Natural killer cell (primary cell): ENCODE results near the gene GADL1. TPM values are rescaled to one million over a fixed set of nuclear protein-coding genes. Genes with fewer than 3 reads are reported as not detected.

ENCODE experiments used
- ATAC-seq, 3 donors: fragments of 150-1000 bp in 2 of 3; fragments of 200-7000 bp in 1 of 3; cut with Tn5 transposase; 1 replicate in 1 of 3; 2 replicates in 2 of 3; pipeline ENCODE4 v1.10.0; 2021; ENCODE audit warnings: mild to moderate bottlenecking in 2 of 3, moderate library complexity in 2 of 3
- DNase-seq, 2 donors: peaks; one replicate each; pipeline versions ENCODE4 v3.0.0 to v3.0.0-alpha.2; 2013 to 2021; ENCODE audit warnings: mixed read lengths in 1 of 2
- H3K27ac ChIP-seq: one replicate; pipeline ENCODE4 v1.5.1; 2013; ENCODE audit warnings: mild to moderate bottlenecking, low read length
- H3K27me3 ChIP-seq: one replicate; pipeline ENCODE4 v1.6.1; 2013; ENCODE audit warnings: low read length; ENCODE audit not compliant: control insufficient read depth, insufficient read depth
- H3K36me3 ChIP-seq: one replicate; pipeline ENCODE4 v1.6.1; 2013; ENCODE audit warnings: low read length; ENCODE audit not compliant: control insufficient read depth, insufficient read depth
- H3K4me1 ChIP-seq: one replicate; pipeline ENCODE4 v1.6.1; 2013; ENCODE audit warnings: low read length; ENCODE audit not compliant: control insufficient read depth, insufficient read depth
- H3K4me3 ChIP-seq: one replicate; pipeline ENCODE4 v1.5.1; 2013; ENCODE audit warnings: low read length
- H3K9me3 ChIP-seq: one replicate; pipeline ENCODE4 v1.6.1; 2013; ENCODE audit warnings: low read length; ENCODE audit not compliant: control insufficient read depth, insufficient read depth
- H3K27ac Mint-ChIP-seq, 2 donors: one replicate each; pipeline ENCODE4 v1.8.0; 2022; ENCODE audit warnings: mild to moderate bottlenecking in 2 of 2, mixed read lengths in 2 of 2, moderate library complexity in 1 of 2
- H3K27me3 Mint-ChIP-seq, 2 donors: one replicate each; pipeline ENCODE4 v1.8.0; 2022; ENCODE audit warnings: low read depth in 2 of 2, mixed read lengths in 2 of 2
- H3K36me3 Mint-ChIP-seq: one replicate; pipeline ENCODE4 v1.8.0; 2022; ENCODE audit warnings: mixed read lengths
- H3K4me1 Mint-ChIP-seq, 2 donors: one replicate each; pipeline ENCODE4 v1.8.0; 2022; ENCODE audit warnings: mixed read lengths in 2 of 2
- H3K4me3 Mint-ChIP-seq: one replicate; pipeline ENCODE4 v1.8.0; 2022; ENCODE audit warnings: mild to moderate bottlenecking, moderate library complexity, mixed read lengths
- H3K9me3 Mint-ChIP-seq, 2 donors: one replicate each; pipeline ENCODE4 v1.8.0; 2022; ENCODE audit warnings: mixed read lengths in 2 of 2
- CTCF ChIP-seq: fragments of 200-600 bp; IDR thresholded peaks from one replicate; pipeline ENCODE4 v1.8.0; 2022; ENCODE audit warnings: antibody characterized with exemption
- WGBS: methylation state at CpG from one replicate; pipeline ENCODE4 v1.1.7; 2013; ENCODE audit warnings: missing lambda C conversion rate; ENCODE audit not compliant: insufficient coverage; 5-methylcytosine and 5-hydroxymethylcytosine counted together
- intact Hi-C: fragments of 100-400 bp; cut with micrococcal nuclease; formaldehyde crosslinking; loops from one replicate; pipeline ENCODE4 v1.14.2; 2022
- total RNA-seq, 4 donors: library from RNA; stranded (reverse); fragments of 120-200 nt in 1 of 4; gene quantifications; one replicate each; pipeline versions ENCODE4 v1.2.3 to v1.2.4, GENCODE V29; 2013 to 2022

GADL1 gene
- total RNA-seq, 3 donors from 2014 or later (not counting 1 experiment from before 2014, with no cell fraction given): not detected

GRCh38 chr3:30693470-30694120, 200.9 kb downstream of the GADL1 start:
- H3K36me3 ChIP-seq: peaks cover 79% of the 10 kb centered on the region

GRCh38 chr3:30692498-30693130, 201.8 kb downstream of the GADL1 start:
- Mint-ChIP-seq H3K9me3 (no peaks in the 10 kb centered on the region), H3K4me1 (peaks cover 63 to 67% of the 10 kb centered on the region in 2 donors), H3K27ac (peak overlapping the region; percentile 60 to 84), H3K4me3 (no peak overlapping the region), H3K36me3 (peaks cover 24% of the 10 kb centered on the region), H3K27me3 (no peaks in the 10 kb centered on the region)
- Histone ChIP-seq H3K4me1 (peaks cover 6% of the 10 kb centered on the region), H3K9me3 (no peaks in the 10 kb centered on the region), H3K27ac (no peak overlapping the region), H3K36me3 (peaks cover 87% of the 10 kb centered on the region), H3K4me3 (no peak overlapping the region), H3K27me3 (no peaks in the 10 kb centered on the region)
- intact Hi-C loops: loop anchor here (1.0 to 5.0 kb wide), 5 partner anchors 373 to 680 kb away; no protein-coding TSS in a partner anchor
- 90% methylated on average over 3 of the region's 3 CpGs for WGBS
- TF ChIP-seq CTCF: no peak
- ATAC-seq: no peak
- no peak for DNase-seq

More at GRCh38 chr3:30693470-30694120, 200.9 kb downstream of the GADL1 start:
- ATAC-seq (peak; percentile 92 to 97 (median 96)), DNase-seq (peak in 1 of 2 donors; percentile 84)
- Mint-ChIP-seq H3K27me3 (no peaks in the 10 kb centered on the region), H3K36me3 (peaks cover 24% of the 10 kb centered on the region), H3K9me3 (no peaks in the 10 kb centered on the region), H3K4me3 (no peak overlapping the region), H3K27ac (peak overlapping the region; percentile 60 to 84), H3K4me1 (peaks cover 56 to 60% of the 10 kb centered on the region in 2 donors)
- H3K4me1 ChIP-seq: peaks cover 5% of the 10 kb centered on the region
- TF ChIP-seq CTCF: peak; percentile 94
- no peak overlapping the region for H3K4me3 ChIP-seq
- H3K9me3 ChIP-seq: no peaks in the 10 kb centered on the region
- no peaks in the 10 kb centered on the region for H3K27me3 ChIP-seq
- WGBS: 8% methylated on average over 2 of the region's 2 CpGs
- no peak overlapping the region for H3K27ac ChIP-seq
- intact Hi-C loops: loop anchor here (1.0 to 5.0 kb wide), 5 partner anchors 374 to 681 kb away; no protein-coding TSS in a partner anchor

- TF ChIP-seq CTCF: no peak
- Histone ChIP-seq H3K9me3 (no peaks in the 10 kb centered on the region), H3K27ac (no peak overlapping the region), H3K27me3 (no peaks in the 10 kb centered on the region), H3K36me3 (peaks cover 91% of the 10 kb centered on the region), H3K4me1 (peaks cover 6% of the 10 kb centered on the region), H3K4me3 (no peak overlapping the region)
- DNase-seq (no peak), ATAC-seq (no peak)
- H3K27me3 Mint-ChIP-seq: no peaks in the 10 kb centered on the region
- 95% methylated on average over 1 of the region's 1 CpG for WGBS
- peak overlapping the region; percentile 79 to 84 for H3K27ac Mint-ChIP-seq
- H3K4me3 Mint-ChIP-seq: no peak overlapping the region
- peaks cover 62 to 65% of the 10 kb centered on the region in 2 donors for H3K4me1 Mint-ChIP-seq
- intact Hi-C loops: loop anchor here (2.0 to 5.0 kb wide), 2 partner anchors 495 to 679 kb away; no protein-coding TSS in a partner anchor
- peaks cover 24% of the 10 kb centered on the region for H3K36me3 Mint-ChIP-seq
- no peaks in the 10 kb centered on the region for H3K9me3 Mint-ChIP-seq
These were observed 202.5 kb downstream of the GADL1 start for GRCh38 chr3:30691944-30692343.
